GM19035 (cell line): Measurements from ENCODE around the gene ZNF764.
A peak's percentile ranks its signal among the peaks of the same experiment; 100 is the strongest.
"Not testable (repeated sequence)": the region's sequence is repeated elsewhere in the genome, so short reads cannot be mapped to it uniquely, and the experiment has no call there.

ENCODE experiments used
- ATAC-seq: cut with Tn5 transposase; IDR thresholded peaks from one replicate; pipeline ENCODE4 v1.9.1; 2021; ENCODE audit not compliant: unreplicated experiment

Gene ZNF764

GRCh38 chr16:30527635-30528178 is 30.5 kb downstream of the ZNF764 start:
- no peak for ATAC-seq

GRCh38 chr16:30526823-30527634 is 31.1 kb downstream of the ZNF764 start:
- ATAC-seq, result peak; percentile 82

- ATAC-seq, result peak; percentile 25
Observed at GRCh38 chr16:30526137-30526822, 31.9 kb downstream of the ZNF764 start, which contains the start of gene ZNF768. ZNF768 (minus strand) TSS chr16:30526566; CDS start chr16:30526413, 153 bp downstream.

- no peak for ATAC-seq
Observed at GRCh38 chr16:30525844-30526136, 32.4 kb downstream of the ZNF764 start.

- no peak for ATAC-seq
Observed at GRCh38 chr16:30524575-30525568, 33.3 kb downstream of the ZNF764 start.

- no peak for ATAC-seq
Observed at GRCh38 chr16:30523768-30524574, 34.2 kb downstream of the ZNF764 start.

GRCh38 chr16:30522702-30523463 is 35.3 kb downstream of the ZNF764 start:
- ATAC-seq, result not testable (repeated sequence)

GRCh38 chr16:30521873-30522641 is 36.1 kb downstream of the ZNF764 start:
- no peak for ATAC-seq

GRCh38 chr16:30521476-30521872 is 36.7 kb downstream of the ZNF764 start:
- no peak for ATAC-seq

- ATAC-seq, result no peak
Observed at GRCh38 chr16:30519120-30520049, 38.8 kb downstream of the ZNF764 start.

- no peak for ATAC-seq
Observed at GRCh38 chr16:30518552-30518951, 39.6 kb downstream of the ZNF764 start.

GRCh38 chr16:30515275-30515674 is 42.9 kb downstream of the ZNF764 start:
- ATAC-seq, result no peak

- ATAC-seq, result no peak
Observed at GRCh38 chr16:30511509-30511908, 46.7 kb downstream of the ZNF764 start.

- no peak for ATAC-seq
Observed at GRCh38 chr16:30510376-30510938, 47.7 kb downstream of the ZNF764 start.

GRCh38 chr16:30509081-30509765 is 49.0 kb downstream of the ZNF764 start:
- no peak for ATAC-seq
